DOHH2 (cell line): Measurements from ENCODE around the gene CCNL2.

ENCODE experiments used
- CTCF ChIP-seq: fragments of 200-600 bp; sonication (generic); IDR thresholded peaks from one replicate; pipeline ENCODE4 v1.5.1; 2014; ENCODE audit warnings: antibody characterized with exemption, mild to moderate bottlenecking, low read depth, low read length; ENCODE audit not compliant: poor library complexity, severe bottlenecking
- EZH2phosphoT487 ChIP-seq: fragments of 200-600 bp; sonication (generic); IDR thresholded peaks from 2 replicates; pipeline ENCODE4 v1.6.1; 2017; ENCODE audit warnings: borderline replicate concordance, mild to moderate bottlenecking, antibody characterized with exemption, low read length, moderate library complexity, mixed read lengths

- peak; percentile 49 for TF ChIP-seq CTCF
- no peak for TF ChIP-seq EZH2phosphoT487
Measured at GRCh38 chr1:1349256-1350012, 49.7 kb downstream of the CCNL2 start, which contains the start of gene DVL1.
